GM12864 (cell line): ENCODE measurements around the gene TRIM71.

Source experiments
- DNase-seq: peaks from one replicate; pipeline ENCODE4 v3.0.0-alpha.2; 2011; ENCODE audit warnings: low read depth
- H3K4me3 ChIP-seq: 2 replicates; pipeline ENCODE4 v1.5.1; 2011; ENCODE audit warnings: mild to moderate bottlenecking, low read depth, low read length, control low read depth
- TF ChIP-seq, protein P1 (sequence below): IDR thresholded peaks from 2 replicates; pipeline ENCODE4 v1.5.1; 2011; ENCODE audit warnings: low read depth, mild to moderate bottlenecking, moderate library complexity, low read length, control low read depth, inconsistent platforms; ENCODE audit errors: missing control alignments

The TRIM71 gene

DNA sequence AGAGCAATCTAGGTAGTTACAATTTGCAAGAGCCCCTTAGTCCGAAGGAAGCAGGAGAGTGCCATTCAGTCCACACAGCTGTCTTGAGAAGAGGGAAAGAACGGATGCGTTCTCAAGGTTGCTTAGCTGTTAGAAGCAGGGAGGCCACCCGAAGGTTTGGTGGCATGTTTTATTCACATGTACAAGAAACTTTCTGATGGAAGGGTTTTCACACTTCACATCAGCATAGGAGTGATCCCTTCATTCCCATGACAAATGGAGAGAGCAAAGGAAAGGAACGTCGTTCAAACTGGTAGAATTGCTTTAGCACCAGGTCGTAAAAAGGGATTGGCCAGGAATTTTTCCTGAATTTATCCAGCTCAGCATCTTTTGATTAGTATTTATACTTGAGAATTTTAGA lies 53.5 kb downstream of the TRIM71 start:
- TF ChIP-seq, protein P1, sequence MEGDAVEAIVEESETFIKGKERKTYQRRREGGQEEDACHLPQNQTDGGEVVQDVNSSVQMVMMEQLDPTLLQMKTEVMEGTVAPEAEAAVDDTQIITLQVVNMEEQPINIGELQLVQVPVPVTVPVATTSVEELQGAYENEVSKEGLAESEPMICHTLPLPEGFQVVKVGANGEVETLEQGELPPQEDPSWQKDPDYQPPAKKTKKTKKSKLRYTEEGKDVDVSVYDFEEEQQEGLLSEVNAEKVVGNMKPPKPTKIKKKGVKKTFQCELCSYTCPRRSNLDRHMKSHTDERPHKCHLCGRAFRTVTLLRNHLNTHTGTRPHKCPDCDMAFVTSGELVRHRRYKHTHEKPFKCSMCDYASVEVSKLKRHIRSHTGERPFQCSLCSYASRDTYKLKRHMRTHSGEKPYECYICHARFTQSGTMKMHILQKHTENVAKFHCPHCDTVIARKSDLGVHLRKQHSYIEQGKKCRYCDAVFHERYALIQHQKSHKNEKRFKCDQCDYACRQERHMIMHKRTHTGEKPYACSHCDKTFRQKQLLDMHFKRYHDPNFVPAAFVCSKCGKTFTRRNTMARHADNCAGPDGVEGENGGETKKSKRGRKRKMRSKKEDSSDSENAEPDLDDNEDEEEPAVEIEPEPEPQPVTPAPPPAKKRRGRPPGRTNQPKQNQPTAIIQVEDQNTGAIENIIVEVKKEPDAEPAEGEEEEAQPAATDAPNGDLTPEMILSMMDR = no peak
- no peak for DNase-seq
- H3K4me3 ChIP-seq = no peak overlapping the region

DNA sequence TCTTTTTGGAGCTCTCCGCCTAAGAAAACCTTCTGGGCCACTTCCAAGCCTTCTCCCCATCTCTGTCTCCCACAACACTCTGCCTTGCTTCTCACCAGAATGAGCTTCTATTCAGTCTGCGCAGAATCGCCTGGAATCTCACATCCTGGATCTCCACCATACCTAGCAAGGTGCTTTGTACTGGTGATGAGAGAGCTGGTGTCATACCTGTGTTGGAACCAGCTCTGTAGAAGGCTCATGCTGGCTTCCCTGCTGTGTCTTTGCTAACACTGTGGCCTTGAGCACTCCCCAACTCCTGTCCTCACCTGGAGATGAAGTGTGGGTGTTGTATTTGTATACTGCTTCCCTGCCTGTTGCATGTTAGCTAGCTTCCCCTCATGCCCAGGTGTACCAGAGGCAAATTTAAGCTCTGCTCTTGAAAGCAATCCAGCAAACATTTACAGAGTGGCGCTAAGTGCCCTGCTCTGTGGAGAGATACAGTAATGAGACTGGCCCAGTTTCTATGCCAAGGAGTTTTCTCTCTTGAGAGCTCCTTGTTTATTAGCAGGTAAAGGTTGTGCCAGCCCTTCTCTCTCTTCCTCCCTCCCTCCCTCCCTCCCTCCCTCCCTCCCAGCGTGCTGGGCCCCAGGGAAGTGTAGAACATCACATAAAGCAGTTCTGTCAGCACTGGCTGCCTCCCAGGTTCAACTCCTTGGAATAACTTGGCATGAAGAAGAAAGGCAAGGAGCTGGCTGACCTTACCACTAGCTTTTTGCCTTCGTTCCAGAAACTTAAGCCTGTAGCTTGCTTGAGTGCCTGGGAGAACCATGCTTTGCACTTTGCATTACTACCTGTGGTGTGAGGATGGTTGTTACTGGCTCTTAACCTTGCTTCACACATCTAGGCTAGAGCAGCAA lies 54.9 kb downstream of the TRIM71 start:
- no peak overlapping the region for H3K4me3 ChIP-seq
- TF ChIP-seq, protein P1 = no peak
- DNase-seq = no peak

DNA sequence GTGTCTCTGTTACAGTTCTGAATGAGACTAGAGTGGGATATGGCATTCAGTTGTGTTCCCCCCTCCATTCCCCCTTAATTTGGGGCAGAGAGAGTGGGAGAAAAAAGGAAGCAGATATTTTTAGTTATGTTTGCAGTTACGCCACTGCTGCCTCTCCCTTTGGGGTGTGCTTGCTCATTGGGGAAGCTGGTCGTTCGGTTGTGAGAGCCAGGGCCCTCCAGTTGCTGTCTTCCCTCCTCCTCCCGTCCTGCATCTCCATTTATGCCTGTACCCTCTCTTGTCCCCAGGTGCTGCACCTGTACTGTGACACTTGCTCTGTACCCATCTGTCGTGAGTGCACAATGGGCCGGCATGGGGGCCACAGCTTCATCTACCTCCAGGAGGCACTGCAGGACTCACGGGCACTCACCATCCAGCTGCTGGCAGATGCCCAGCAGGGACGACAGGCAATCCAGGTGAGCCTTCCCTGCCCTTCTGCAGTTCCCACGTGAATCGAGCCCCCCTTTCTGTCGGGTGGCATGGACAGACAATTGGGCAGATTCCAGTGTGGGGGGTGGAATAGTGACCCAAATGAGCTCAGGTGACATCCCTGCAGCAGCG lies 55.8 kb downstream of the TRIM71 start:
- no peak overlapping the region for H3K4me3 ChIP-seq
- TF ChIP-seq, protein P1 = peak; percentile 29
- no peak for DNase-seq

DNA sequence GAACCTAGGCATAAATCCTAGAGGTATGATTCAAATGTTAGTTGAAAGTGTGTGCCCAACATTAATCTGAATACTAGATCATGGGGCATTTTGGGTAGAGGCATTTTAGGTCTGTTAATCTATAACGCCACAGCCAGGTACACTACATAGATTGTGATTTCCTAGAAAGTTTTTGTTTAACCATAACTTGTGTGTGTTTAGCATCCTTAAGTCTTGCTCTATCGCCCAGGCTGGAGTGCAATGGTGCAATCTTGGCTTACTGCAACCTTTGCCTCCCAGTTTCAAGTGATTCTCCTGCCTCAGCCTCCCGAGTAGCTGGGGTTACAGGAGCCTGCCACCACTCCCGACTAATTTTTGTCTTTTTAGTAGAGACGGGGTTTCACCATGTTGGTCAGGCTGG lies 59.1 kb downstream of the TRIM71 start:
- no peak for DNase-seq
- TF ChIP-seq, protein P1 = no peak
- no peak overlapping the region for H3K4me3 ChIP-seq

DNA sequence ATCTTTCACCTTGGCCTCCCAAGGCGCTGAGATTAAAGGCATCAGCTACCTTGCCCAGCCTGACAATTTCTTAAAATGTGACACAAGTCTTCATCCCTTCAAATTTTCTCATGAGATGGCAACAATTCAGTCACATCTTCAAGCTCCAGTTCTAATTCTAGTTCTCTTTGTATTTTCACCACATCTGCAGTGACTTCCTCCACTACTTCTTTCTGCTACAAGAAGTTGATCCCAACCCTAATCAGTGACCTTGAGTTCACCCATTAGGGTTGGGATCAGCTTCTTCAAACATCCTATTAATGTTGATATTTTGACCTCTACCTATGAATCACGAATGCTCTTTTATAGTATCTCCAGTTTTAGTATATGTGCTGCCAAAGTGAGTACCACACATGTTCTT lies 59.8 kb downstream of the TRIM71 start:
- no peak overlapping the region for H3K4me3 ChIP-seq
- DNase-seq = no peak
- TF ChIP-seq, protein P1 = no peak

DNA sequence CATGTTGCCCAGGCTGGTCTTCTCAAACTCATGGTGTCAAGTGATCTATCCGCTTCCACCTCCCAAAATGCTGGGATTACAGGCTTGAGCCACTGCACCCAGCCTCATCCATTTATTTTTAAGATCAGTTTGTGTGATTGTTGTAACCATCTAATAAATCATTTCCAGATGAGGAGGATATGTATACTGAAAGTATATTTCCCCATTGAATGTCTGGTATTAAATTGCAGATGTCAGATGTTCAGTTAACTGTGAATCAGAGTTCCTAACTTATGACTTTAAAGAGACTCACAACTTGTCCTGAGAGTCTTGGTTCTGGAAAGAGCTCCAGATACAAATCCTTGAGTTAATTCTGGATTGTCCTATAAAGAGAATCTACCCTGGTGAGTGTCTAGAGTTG lies 62.4 kb downstream of the TRIM71 start:
- DNase-seq = no peak
- TF ChIP-seq, protein P1 = no peak

More for the DNA sequence above, 62.4 kb downstream of the TRIM71 start:
- no peak overlapping the region for H3K4me3 ChIP-seq
